BE2C (cell line): ENCODE data around the gene PLEKHS1.
"Not testable (repeated sequence)": the region's sequence is repeated elsewhere in the genome, so short reads cannot be mapped to it uniquely, and the experiment has no call there.

Experiments used
- DNase-seq: peaks from one replicate; pipeline ENCODE4 v3.0.0-alpha.2; 2020
- H3K27me3 ChIP-seq: fragments of 250-450 bp; sonication (Bioruptor Pico); 2 replicates; pipeline ENCODE4 v1.5.1; 2020; ENCODE audit warnings: mild to moderate bottlenecking
- H3K36me3 ChIP-seq: fragments of 250-450 bp; sonication (Bioruptor Pico); 2 replicates; pipeline ENCODE4 v1.5.1; 2020; ENCODE audit warnings: mild to moderate bottlenecking
- H3K4me1 ChIP-seq: fragments of 250-450 bp; sonication (Bioruptor Pico); 2 replicates; pipeline ENCODE4 v1.5.1; 2020
- H3K4me3 ChIP-seq: 2 replicates; pipeline ENCODE4 v1.5.1; 2011; ENCODE audit warnings: low read depth, low read length
- H3K9me3 ChIP-seq: fragments of 250-450 bp; sonication (Bioruptor Pico); 2 replicates; pipeline ENCODE4 v1.5.1; 2020
- CTCF ChIP-seq: IDR thresholded peaks from 2 replicates; pipeline ENCODE4 v1.5.1; 2012; ENCODE audit warnings: mild to moderate bottlenecking, low read depth, low read length

PLEKHS1 gene

GRCh38 chr10:113825791-113826190, 74.3 kb downstream of the PLEKHS1 start:
- Histone ChIP-seq H3K27me3 (no peaks in the 10 kb centered on the region), H3K4me1 (no peaks in the 10 kb centered on the region), H3K9me3 (no peaks in the 10 kb centered on the region; the same call in 1 of the 2 replicates), H3K4me3 (no peak overlapping the region), H3K36me3 (no peaks in the 10 kb centered on the region)
- no peak for TF ChIP-seq CTCF
- no peak for DNase-seq

- H3K9me3 ChIP-seq = not testable (repeated sequence)
These were observed 77.1 kb downstream of the PLEKHS1 start for GRCh38 chr10:113828567-113828966.

More at GRCh38 chr10:113828567-113828966, 77.1 kb downstream of the PLEKHS1 start:
- DNase-seq, H3K36me3 ChIP-seq, H3K27me3 ChIP-seq, H3K4me3 ChIP-seq, H3K4me1 ChIP-seq: not testable (repeated sequence)
